Astrocyte (in vitro differentiated cells and primary cell): ENCODE results near the gene MYO1B. TPM values are rescaled to one million over a fixed set of nuclear protein-coding genes. Genes with fewer than 3 reads are reported as not detected.

ENCODE experiments used
- DNase-seq: peaks from one replicate; pipeline ENCODE4 v3.0.0-alpha.2; 2010; ENCODE audit warnings: low read depth
- FAIRE-seq: peaks from 2 replicates; lab custom pipeline; 2011; peaks lifted over from hg19 to GRCh38; lab: Jason Lieb, UNC
- H2AFZ ChIP-seq: 2 replicates; pipeline ENCODE4 v1.6.0; 2012; ENCODE audit warnings: low read depth, low read length, inconsistent platforms
- H3K27ac ChIP-seq: 2 replicates; pipeline ENCODE4 v1.5.1; 2011; ENCODE audit warnings: low read depth, low read length, inconsistent platforms
- H3K27me3 ChIP-seq: 2 replicates; pipeline ENCODE4 v1.6.0; 2011; ENCODE audit warnings: low read length, inconsistent platforms; ENCODE audit not compliant: insufficient read depth
- H3K36me3 ChIP-seq: 2 replicates; pipeline ENCODE4 v1.5.1; 2011; ENCODE audit warnings: low read length, inconsistent platforms; ENCODE audit not compliant: insufficient read depth
- H3K4me1 ChIP-seq: 2 replicates; pipeline ENCODE4 v1.5.1; 2011; ENCODE audit warnings: low read length, inconsistent platforms; ENCODE audit not compliant: insufficient read depth
- H3K4me2 ChIP-seq: 2 replicates; pipeline ENCODE4 v1.6.0; 2012; ENCODE audit warnings: low read length, inconsistent platforms
- H3K4me3 ChIP-seq: 2 replicates; pipeline ENCODE4 v1.5.1; 2011; ENCODE audit warnings: low read depth, mild to moderate bottlenecking, low read length, inconsistent platforms; ENCODE audit not compliant: insufficient read depth
- H3K79me2 ChIP-seq: 2 replicates; pipeline ENCODE4 v1.6.0; 2012; ENCODE audit warnings: mild to moderate bottlenecking, low read length, inconsistent platforms; ENCODE audit not compliant: insufficient read depth
- H3K9ac ChIP-seq: 2 replicates; pipeline ENCODE4 v1.6.0; 2012; ENCODE audit warnings: mild to moderate bottlenecking, low read length, inconsistent platforms
- H3K9me3 ChIP-seq: 2 replicates; pipeline ENCODE4 v1.5.1; 2012; ENCODE audit warnings: low read depth, mild to moderate bottlenecking, low read length, inconsistent platforms; ENCODE audit not compliant: insufficient read depth
- H4K20me1 ChIP-seq: 2 replicates; pipeline ENCODE4 v1.6.0; 2012; ENCODE audit warnings: low read length, inconsistent platforms; ENCODE audit not compliant: insufficient read depth
- H3K27ac Mint-ChIP-seq: one replicate; pipeline ENCODE4 v1.8.0; 2021; ENCODE audit warnings: mild to moderate bottlenecking, mixed read lengths; ENCODE audit not compliant: unreplicated experiment
- H3K27me3 Mint-ChIP-seq: one replicate; pipeline ENCODE4 v1.8.0; 2021; ENCODE audit warnings: low read depth, mixed read lengths; ENCODE audit not compliant: unreplicated experiment
- H3K36me3 Mint-ChIP-seq: one replicate; pipeline ENCODE4 v1.8.0; 2021; ENCODE audit warnings: low read depth, mixed read lengths; ENCODE audit not compliant: unreplicated experiment
- H3K4me1 Mint-ChIP-seq: one replicate; pipeline ENCODE4 v1.8.0; 2021; ENCODE audit warnings: low read depth, mixed read lengths; ENCODE audit not compliant: unreplicated experiment
- H3K4me3 Mint-ChIP-seq: one replicate; pipeline ENCODE4 v1.8.0; 2021; ENCODE audit warnings: mild to moderate bottlenecking, moderate library complexity, mixed read lengths; ENCODE audit not compliant: unreplicated experiment
- H3K9me3 Mint-ChIP-seq: one replicate; pipeline ENCODE4 v1.8.0; 2021; ENCODE audit warnings: mild to moderate bottlenecking, mixed read lengths; ENCODE audit not compliant: unreplicated experiment
- EZH2 ChIP-seq: IDR thresholded peaks from 2 replicates; pipeline ENCODE4 v1.6.1; 2012; ENCODE audit warnings: mild to moderate bottlenecking, low read length, inconsistent platforms; ENCODE audit not compliant: insufficient read depth
- total RNA-seq: library from RNA; stranded (reverse); gene quantifications from 2 replicates; pipeline ENCODE4 v1.2.1, GENCODE V29; 2021
- TF ChIP-seq, protein P1 (sequence below): IDR thresholded peaks from 2 replicates; pipeline ENCODE4 v1.5.1; 2011; ENCODE audit warnings: low read depth, mild to moderate bottlenecking, inconsistent platforms, low read length, moderate library complexity; ENCODE audit not compliant: insufficient read depth

Gene MYO1B
- total RNA-seq, 1 donor from 2014 or later: 95.7 TPM

DNA sequence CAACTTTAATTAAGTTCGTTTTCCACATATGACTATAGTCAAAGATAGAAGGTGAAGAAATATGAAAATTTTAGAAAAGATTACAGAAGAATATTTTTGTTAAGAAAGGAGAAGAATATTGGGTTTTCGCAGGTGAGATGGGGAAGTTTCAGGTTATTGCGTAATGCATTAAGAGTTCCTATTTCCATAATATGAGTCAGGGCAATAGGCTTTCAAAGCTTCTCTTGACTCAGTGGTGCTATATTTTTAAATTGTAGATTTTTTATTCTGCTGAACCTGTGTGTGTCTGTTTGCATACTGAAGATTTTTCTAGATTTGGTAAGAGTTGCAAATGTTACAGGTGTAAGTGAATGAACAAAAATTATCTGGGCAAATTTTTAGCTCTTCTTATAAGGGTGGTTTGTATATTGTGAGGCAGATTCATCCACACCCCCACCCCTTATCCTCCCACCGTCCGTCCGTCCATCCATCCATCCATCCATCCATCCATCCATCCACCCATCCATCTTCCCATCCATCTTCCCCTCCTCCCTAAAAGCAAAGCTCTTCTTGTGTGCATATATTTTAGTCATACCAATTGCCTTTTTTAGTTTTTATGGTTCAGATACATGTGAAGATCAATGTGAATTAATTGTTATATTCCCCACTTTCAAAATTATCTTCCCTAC is 69.6 kb downstream of the MYO1B start:
- H3K79me2 ChIP-seq: peaks cover 94% of the 10 kb centered on the region
- Mint-ChIP-seq H3K4me1 (peaks cover 37% of the 10 kb centered on the region), H3K4me3 (no peak overlapping the region), H3K9me3 (no peaks in the 10 kb centered on the region), H3K36me3 (peaks cover 2% of the 10 kb centered on the region), H3K27ac (no peak overlapping the region), H3K27me3 (no peaks in the 10 kb centered on the region)
- DNase-seq (no peak), FAIRE-seq (no peak)
- H3K9ac ChIP-seq: no peak overlapping the region
- no peak overlapping the region for H3K4me3 ChIP-seq
- no peak overlapping the region for H3K27ac ChIP-seq
- H3K4me1 ChIP-seq: peaks cover 27% of the 10 kb centered on the region
- H3K36me3 ChIP-seq: no peaks in the 10 kb centered on the region
- no peaks in the 10 kb centered on the region for H3K9me3 ChIP-seq
- no peak for TF ChIP-seq EZH2
- TF ChIP-seq, protein P1, sequence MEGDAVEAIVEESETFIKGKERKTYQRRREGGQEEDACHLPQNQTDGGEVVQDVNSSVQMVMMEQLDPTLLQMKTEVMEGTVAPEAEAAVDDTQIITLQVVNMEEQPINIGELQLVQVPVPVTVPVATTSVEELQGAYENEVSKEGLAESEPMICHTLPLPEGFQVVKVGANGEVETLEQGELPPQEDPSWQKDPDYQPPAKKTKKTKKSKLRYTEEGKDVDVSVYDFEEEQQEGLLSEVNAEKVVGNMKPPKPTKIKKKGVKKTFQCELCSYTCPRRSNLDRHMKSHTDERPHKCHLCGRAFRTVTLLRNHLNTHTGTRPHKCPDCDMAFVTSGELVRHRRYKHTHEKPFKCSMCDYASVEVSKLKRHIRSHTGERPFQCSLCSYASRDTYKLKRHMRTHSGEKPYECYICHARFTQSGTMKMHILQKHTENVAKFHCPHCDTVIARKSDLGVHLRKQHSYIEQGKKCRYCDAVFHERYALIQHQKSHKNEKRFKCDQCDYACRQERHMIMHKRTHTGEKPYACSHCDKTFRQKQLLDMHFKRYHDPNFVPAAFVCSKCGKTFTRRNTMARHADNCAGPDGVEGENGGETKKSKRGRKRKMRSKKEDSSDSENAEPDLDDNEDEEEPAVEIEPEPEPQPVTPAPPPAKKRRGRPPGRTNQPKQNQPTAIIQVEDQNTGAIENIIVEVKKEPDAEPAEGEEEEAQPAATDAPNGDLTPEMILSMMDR: no peak
- no peak overlapping the region for H2AFZ ChIP-seq
- no peaks in the 10 kb centered on the region for H3K27me3 ChIP-seq
- no peak overlapping the region for H3K4me2 ChIP-seq
- H4K20me1 ChIP-seq: peaks cover 30% of the 10 kb centered on the region

- Mint-ChIP-seq H3K27ac (no peak overlapping the region), H3K36me3 (peaks cover 2% of the 10 kb centered on the region), H3K4me1 (peaks cover 40% of the 10 kb centered on the region), H3K27me3 (no peaks in the 10 kb centered on the region), H3K9me3 (no peaks in the 10 kb centered on the region), H3K4me3 (no peak overlapping the region)
- no peaks in the 10 kb centered on the region for H3K27me3 ChIP-seq
- H3K36me3 ChIP-seq: no peaks in the 10 kb centered on the region
- peaks cover 28% of the 10 kb centered on the region for H4K20me1 ChIP-seq
- no peak overlapping the region for H3K4me3 ChIP-seq
- H3K9me3 ChIP-seq: no peaks in the 10 kb centered on the region
- H3K79me2 ChIP-seq: peaks cover 96% of the 10 kb centered on the region
- DNase-seq (no peak), FAIRE-seq (no peak)
- no peak overlapping the region for H3K9ac ChIP-seq
- H3K27ac ChIP-seq: no peak overlapping the region
- TF ChIP-seq, protein P1: no peak
- no peak for TF ChIP-seq EZH2
- peaks cover 29% of the 10 kb centered on the region for H3K4me1 ChIP-seq
- H2AFZ ChIP-seq: no peak overlapping the region
- no peak overlapping the region for H3K4me2 ChIP-seq
Measured at GRCh38 chr2:191315365-191315752, 70.2 kb downstream of the MYO1B start.
